B cell (primary cell): ENCODE measurements around the gene SCAMP1. TPM values are rescaled to one million over a fixed set of nuclear protein-coding genes. Genes with fewer than 3 reads are reported as not detected.
"Not testable (repeated sequence)": the region's sequence is repeated elsewhere in the genome, so short reads cannot be mapped to it uniquely, and the experiment has no call there.

Source experiments
- ATAC-seq: fragments of 200-7000 bp; cut with Tn5 transposase; one replicate; pipeline ENCODE4 v1.10.0; 2021; ENCODE audit warnings: low read depth, mild to moderate bottlenecking, moderate number of reproducible peaks, moderate library complexity
- CTCF ChIA-PET: fragments of 350-600 bp; sonication (Branson Sonifier 250); formaldehyde crosslinking; loops from one replicate; lab custom pipeline; 2021; ENCODE audit warnings: antibody characterized with exemption, inconsistent platforms; lab: Charles Lee
- POLR2A ChIA-PET: fragments of 350-600 bp; sonication (Branson Sonifier 250); formaldehyde crosslinking; loops from one replicate; lab custom pipeline; 2021; ENCODE audit warnings: antibody characterized with exemption; lab: Charles Lee
- DNase-seq: peaks from one replicate; pipeline ENCODE4 v3.0.0; 2013
- H2AFZ ChIP-seq: 2 replicates; pipeline ENCODE4 v1.6.1; 2012; ENCODE audit warnings: mild to moderate bottlenecking, low read depth, low read length; ENCODE audit not compliant: insufficient read depth, poor library complexity, severe bottlenecking
- H3K27ac ChIP-seq, 2 donors: 1 replicate in 1 of 2; 2 replicates in 1 of 2; pipeline ENCODE4 v1.5.1; 2012 to 2013; ENCODE audit warnings: low read length in 2 of 2, mild to moderate bottlenecking in 2 of 2, moderate library complexity in 1 of 2
- H3K27me3 ChIP-seq, 4 experiments: fragments of 200-600 bp in 1 of 4; sonication (generic) in 1 of 4; replicated peaks in 1 of 4; 1 replicate in 2 of 4; 2 replicates in 2 of 4; pipeline versions ENCODE4 v1.6.1 to v1.7.0; 2013 to 2016; ENCODE audit warnings: low read length in 3 of 4, mild to moderate bottlenecking in 2 of 4, mixed read lengths in 1 of 4, moderate library complexity in 1 of 4; ENCODE audit not compliant: insufficient read depth in 4 of 4, control insufficient read depth in 3 of 4; ENCODE audit errors: control extremely low read depth in 1 of 4
- H3K36me3 ChIP-seq, 2 experiments: replicated peaks in 1 of 2; 1 replicate in 1 of 2; 2 replicates in 1 of 2; pipeline versions ENCODE4 v1.6.1 to v1.7.1; 2013; ENCODE audit warnings: low read length in 1 of 2; ENCODE audit not compliant: insufficient read depth in 2 of 2, control insufficient read depth in 1 of 2; ENCODE audit errors: control extremely low read depth in 1 of 2, extremely low read depth in 1 of 2
- H3K4me1 ChIP-seq, 2 donors: fragments of 200-600 bp in 1 of 2; sonication (generic) in 1 of 2; 1 replicate in 1 of 2; 2 replicates in 1 of 2; pipeline versions ENCODE4 v1.5.1 to v1.6.1; 2013 to 2017; ENCODE audit warnings: low read length in 2 of 2; ENCODE audit not compliant: control insufficient read depth in 2 of 2, insufficient read depth in 2 of 2
- H3K4me2 ChIP-seq: replicated peaks from 2 replicates; pipeline ENCODE3; 2012; ENCODE audit warnings: mild to moderate bottlenecking, low read depth, low read length; ENCODE audit not compliant: poor library complexity, severe bottlenecking
- H3K4me3 ChIP-seq, 5 experiments: fragments of 200-600 bp in 1 of 5; sonication (generic) in 1 of 5; 1 replicate in 3 of 5; 2 replicates in 2 of 5; pipeline versions ENCODE4 v1.5.1 to v1.7.0; 2011 to 2016; ENCODE audit warnings: low read length in 4 of 5, mild to moderate bottlenecking in 4 of 5, low read depth in 2 of 5, control low read depth in 1 of 5, moderate library complexity in 1 of 5; ENCODE audit not compliant: insufficient read depth in 1 of 5; ENCODE audit errors: control extremely low read depth in 1 of 5, extremely low read depth in 1 of 5
- H3K79me2 ChIP-seq: fragments of 200-600 bp; sonication (generic); one replicate; pipeline ENCODE4 v1.6.0; 2016; ENCODE audit warnings: low read length; ENCODE audit not compliant: control insufficient read depth, insufficient read depth
- H3K9ac ChIP-seq: fragments of 200-600 bp; sonication (generic); 2 replicates; pipeline ENCODE4 v1.6.1; 2017; ENCODE audit warnings: mild to moderate bottlenecking, low read length, moderate library complexity
- H3K9me3 ChIP-seq, 3 donors: one replicate each; pipeline versions ENCODE4 v1.6.1 to v1.7.1; 2013; ENCODE audit warnings: low read length in 2 of 3; ENCODE audit not compliant: control insufficient read depth in 2 of 3, insufficient read depth in 1 of 3; ENCODE audit errors: control extremely low read depth in 1 of 3
- H4K20me1 ChIP-seq: 2 replicates; pipeline ENCODE4 v1.6.0; 2012; ENCODE audit warnings: mild to moderate bottlenecking, low read length; ENCODE audit not compliant: insufficient read depth, control insufficient read depth, poor library complexity, severe bottlenecking
- H3K27ac Mint-ChIP-seq: one replicate; pipeline ENCODE4 v1.8.0; 2021; ENCODE audit warnings: mixed read lengths
- H3K27me3 Mint-ChIP-seq: one replicate; pipeline ENCODE4 v1.8.0; 2021; ENCODE audit warnings: mixed read lengths
- H3K4me1 Mint-ChIP-seq: one replicate; pipeline ENCODE4 v1.8.0; 2021; ENCODE audit warnings: mixed read lengths
- H3K4me3 Mint-ChIP-seq: one replicate; pipeline ENCODE4 v1.8.0; 2021; ENCODE audit warnings: mixed read lengths
- H3K9me3 Mint-ChIP-seq: one replicate; pipeline ENCODE4 v1.8.0; 2022; ENCODE audit warnings: mixed read lengths; ENCODE audit not compliant: insufficient read depth
- EZH2 ChIP-seq: IDR thresholded peaks from 2 replicates; pipeline ENCODE4 v1.6.1; 2012; ENCODE audit warnings: borderline replicate concordance, low read depth, mild to moderate bottlenecking, moderate library complexity, low read length; ENCODE audit not compliant: insufficient read depth, poor library complexity, severe bottlenecking
- WGBS: methylation state at CpG from one replicate; pipeline ENCODE4 v1.1.5; 2013; ENCODE audit warnings: missing lambda C conversion rate; ENCODE audit not compliant: insufficient coverage; 5-methylcytosine and 5-hydroxymethylcytosine counted together
- intact Hi-C: fragments of 100-400 bp; cut with micrococcal nuclease; formaldehyde crosslinking; loops from one replicate; pipeline ENCODE4 v1.10.0; 2022
- polyA plus RNA-seq: library from polyadenylated mRNA; depleted of rRNA; stranded (reverse); fragments of >200 nt; gene quantifications from 2 replicates; pipeline ENCODE4 v1.2.3, GENCODE V29; 2012
- total RNA-seq, 2 donors: library from RNA; stranded (reverse); fragments of 120-200 nt in 1 of 2; gene quantifications; 1 replicate in 1 of 2; 2 replicates in 1 of 2; pipeline versions ENCODE4 v1.2.3 to v1.2.4, GENCODE V29; 2013 to 2022
- TF ChIP-seq, protein P1 (sequence below): fragments of 200-600 bp; IDR thresholded peaks from one replicate; pipeline ENCODE4 v1.8.0; 2022; ENCODE audit warnings: antibody characterized with exemption, mild to moderate bottlenecking

The SCAMP1 gene
- total and polyA plus RNA-seq, 2 donors (not counting 1 experiment from before 2014, with no cell fraction given): 3.8 to 25.4 TPM

- Mint-ChIP-seq H3K27me3 (no peaks in the 10 kb centered on the region), H3K4me1 (peaks cover 10% of the 10 kb centered on the region), H3K9me3 (no peaks in the 10 kb centered on the region), H3K27ac (no peak overlapping the region), H3K4me3 (no peak overlapping the region)
- ATAC-seq: no peak
- ChIA-PET CTCF (no interaction called here), POLR2A (no interaction called here)
- intact Hi-C loops: no loop called here
- Histone ChIP-seq H4K20me1 (no peaks in the 10 kb centered on the region), H3K36me3 (no peaks in the 10 kb centered on the region), H3K4me3 (no peak overlapping the region), H3K9ac (no peak overlapping the region), H3K79me2 (no peaks in the 10 kb centered on the region), H3K4me2 (no peak overlapping the region), H3K9me3 (no peaks in the 10 kb centered on the region), H2AFZ (no peak overlapping the region), H3K27me3 (no peaks in the 10 kb centered on the region), H3K4me1 (peaks cover 4% of the 10 kb centered on the region in 2 donors), H3K27ac (no peak overlapping the region)
- 100% methylated on average over 2 of the region's 4 CpGs for WGBS
- TF ChIP-seq, protein P1, sequence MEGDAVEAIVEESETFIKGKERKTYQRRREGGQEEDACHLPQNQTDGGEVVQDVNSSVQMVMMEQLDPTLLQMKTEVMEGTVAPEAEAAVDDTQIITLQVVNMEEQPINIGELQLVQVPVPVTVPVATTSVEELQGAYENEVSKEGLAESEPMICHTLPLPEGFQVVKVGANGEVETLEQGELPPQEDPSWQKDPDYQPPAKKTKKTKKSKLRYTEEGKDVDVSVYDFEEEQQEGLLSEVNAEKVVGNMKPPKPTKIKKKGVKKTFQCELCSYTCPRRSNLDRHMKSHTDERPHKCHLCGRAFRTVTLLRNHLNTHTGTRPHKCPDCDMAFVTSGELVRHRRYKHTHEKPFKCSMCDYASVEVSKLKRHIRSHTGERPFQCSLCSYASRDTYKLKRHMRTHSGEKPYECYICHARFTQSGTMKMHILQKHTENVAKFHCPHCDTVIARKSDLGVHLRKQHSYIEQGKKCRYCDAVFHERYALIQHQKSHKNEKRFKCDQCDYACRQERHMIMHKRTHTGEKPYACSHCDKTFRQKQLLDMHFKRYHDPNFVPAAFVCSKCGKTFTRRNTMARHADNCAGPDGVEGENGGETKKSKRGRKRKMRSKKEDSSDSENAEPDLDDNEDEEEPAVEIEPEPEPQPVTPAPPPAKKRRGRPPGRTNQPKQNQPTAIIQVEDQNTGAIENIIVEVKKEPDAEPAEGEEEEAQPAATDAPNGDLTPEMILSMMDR: no peak
- no peak for TF ChIP-seq EZH2
- DNase-seq: no peak
Observed at GRCh38 chr5:78354066-78354670, 6.2 kb upstream of the SCAMP1 start.

DNA sequence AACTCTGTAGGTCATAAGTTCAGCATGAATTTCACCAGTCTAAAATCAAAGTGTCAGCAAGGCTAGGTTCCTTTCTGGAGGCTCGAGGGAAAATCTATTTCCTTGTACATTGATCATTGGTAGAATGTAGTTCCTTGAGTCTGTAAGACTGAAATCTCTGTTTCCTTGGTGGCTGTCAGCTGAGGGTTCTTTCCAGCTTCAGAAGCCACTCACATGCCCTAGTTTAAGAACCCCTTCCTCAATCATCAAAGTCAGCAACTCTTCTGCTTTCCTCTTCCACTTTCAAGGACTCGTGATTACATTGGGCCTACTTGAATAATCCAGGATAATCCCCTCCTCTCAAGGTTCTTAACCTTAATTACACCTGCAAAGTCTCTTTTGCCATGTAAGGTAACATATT lies 4.9 kb upstream of the SCAMP1 start:
- intact Hi-C loops: no loop called here
- CTCF ChIA-PET: no interaction called here
- H3K27ac ChIP-seq: no peak overlapping the region
- no peaks in the 10 kb centered on the region for H3K36me3 ChIP-seq
- peaks cover 9 to 11% of the 10 kb centered on the region in 2 donors for H3K4me1 ChIP-seq
- H3K9me3 Mint-ChIP-seq: no peaks in the 10 kb centered on the region
- H2AFZ ChIP-seq: no peak overlapping the region
- peaks cover 19% of the 10 kb centered on the region for H3K4me1 Mint-ChIP-seq
- no peak for ATAC-seq
- no peak overlapping the region for H3K4me3 Mint-ChIP-seq
- H3K4me2 ChIP-seq: no peak overlapping the region
- no peaks in the 10 kb centered on the region for H3K79me2 ChIP-seq
- H3K4me3 ChIP-seq: no peak overlapping the region
- H3K27ac Mint-ChIP-seq: no peak overlapping the region
- H3K9me3 ChIP-seq: no peaks in the 10 kb centered on the region
- no peak for DNase-seq
- no peaks in the 10 kb centered on the region for H4K20me1 ChIP-seq
- TF ChIP-seq EZH2: no peak
- TF ChIP-seq, protein P1: no peak
- H3K27me3 Mint-ChIP-seq: no peaks in the 10 kb centered on the region
- H3K9ac ChIP-seq: no peak overlapping the region
- POLR2A ChIA-PET: no interaction called here
- WGBS: 100% methylated on average over 1 of the region's 2 CpGs
- H3K27me3 ChIP-seq: no peaks in the 10 kb centered on the region

GRCh38 chr5:78359455-78359830 lies 974 bp upstream of the SCAMP1 start:
- ChIA-PET CTCF (interaction anchor here (0.8 to 5.5 kb wide), 7 partner anchors 13 to 626 kb away, joined by 3 to 101 read pairs (median 5); partner anchors contain the start of genes AP3B1 and ARSB), POLR2A (interaction anchor here (1.2 to 4.0 kb wide), 2 partner anchors 62 to 65 kb away, joined by 3 to 82 read pairs; partner anchors contain the start of gene AP3B1)
- H3K27me3 Mint-ChIP-seq, DNase-seq, H3K9me3 ChIP-seq, H3K27me3 ChIP-seq, H3K9me3 Mint-ChIP-seq, H3K36me3 ChIP-seq, intact Hi-C loops, ATAC-seq: not testable (repeated sequence)
- H4K20me1 ChIP-seq: peaks cover 13% of the 10 kb centered on the region
- peak overlapping the region; percentile 96 for H3K9ac ChIP-seq
- peak overlapping the region; percentile 90 for H3K27ac Mint-ChIP-seq
- H3K79me2 ChIP-seq: peaks cover 21% of the 10 kb centered on the region
- peaks cover 20 to 22% of the 10 kb centered on the region in 2 donors for H3K4me1 ChIP-seq
- H2AFZ ChIP-seq: peak overlapping the region; percentile 92
- WGBS: 90% methylated on average over 18 of the region's 19 CpGs
- peak overlapping the region; percentile 83 for H3K4me2 ChIP-seq
- peaks cover 35% of the 10 kb centered on the region for H3K4me1 Mint-ChIP-seq
- H3K27ac ChIP-seq: peak overlapping the region; percentile 75 to 81
- peak overlapping the region; percentile 67 to 99 (median 88) for H3K4me3 ChIP-seq
- peak overlapping the region; percentile 93 for H3K4me3 Mint-ChIP-seq
